ENCODE data around the gene MAD1L1.
"Not testable (repeated sequence)": the region's sequence is repeated elsewhere in the genome, so short reads cannot be mapped to it uniquely, and the experiment has no call there.

The MAD1L1 gene

GRCh38 chr7:2162004-2162902 lies 70.5 kb downstream of the MAD1L1 start:
- POLR2A ChIA-PET; H3K36me3 ChIP-seq (ENCODE audit: control insufficient read depth in 2 of 2, insufficient read depth in 1 of 2, low read length in 2 of 2); H3K27ac ChIP-seq (ENCODE audit: extremely low read depth, low read depth, low read length); H3K4me3 ChIP-seq (ENCODE audit: low read depth, low read length); H3K9me3 ChIP-seq (ENCODE audit: control insufficient read depth, insufficient read depth, low read depth, low read length): not testable (repeated sequence)
- CTCF ChIA-PET = interaction anchor here (0.9 kb wide), 1 partner anchor 8 kb away, joined by 5 read pairs; no protein-coding TSS in a partner anchor
- H3K4me1 ChIP-seq (ENCODE audit: control insufficient read depth, insufficient read depth, low read length) = peaks cover 26% of the 10 kb centered on the region
- TF ChIP-seq KLF1 (tag by site-specific recombination; IDR thresholded peaks at IDR 0.05) (peak; percentile 78), PRDM6 (tag by site-specific recombination; IDR thresholded peaks at IDR 0.05) (peak; percentile 31; the same call in 1 of the 2 replicates), WT1 (tag by site-specific recombination; IDR thresholded peaks at IDR 0.05) (peak; percentile 83), KLF17 (tag by site-specific recombination; IDR thresholded peaks at IDR 0.05) (peak; percentile 44; the same call in 1 of the 2 replicates)

- Histone ChIP-seq H3K27ac (ENCODE audit: extremely low read depth, low read depth, low read length) (no peak overlapping the region; the same call in 1 of the 2 replicates), H3K4me1 (ENCODE audit: control insufficient read depth, insufficient read depth, low read length) (peaks cover 32% of the 10 kb centered on the region), H3K36me3 (ENCODE audit: control insufficient read depth in 2 of 2, insufficient read depth in 1 of 2, low read length in 2 of 2) (no peaks in the 10 kb centered on the region; a peak in 1 of 3 replicates), H3K4me3 (ENCODE audit: low read depth, low read length) (no peak overlapping the region), H3K9me3 (ENCODE audit: control insufficient read depth, insufficient read depth, low read depth, low read length) (no peaks in the 10 kb centered on the region)
- TF ChIP-seq ZFHX2 (tag by site-specific recombination; conservative IDR thresholded peaks at IDR 0.05) (peak; percentile 47; the same call in 1 of the 2 replicates), EGR2 (tag by site-specific recombination; IDR thresholded peaks at IDR 0.05; ENCODE audit: low read depth) (0 out of 2 replicates have a peak, but pooled peaks have one; percentile 6), ZNF639 (tag by site-specific recombination; IDR thresholded peaks at IDR 0.05) (no peak), ZNF610 (tag by site-specific recombination; IDR thresholded peaks at IDR 0.05; ENCODE audit: borderline replicate concordance) (peak; percentile 42; the same call in 1 of the 2 replicates), ZFP37 (tag by site-specific recombination; IDR thresholded peaks at IDR 0.05) (no peak), ZNF692 (tag by site-specific recombination; IDR thresholded peaks at IDR 0.05) (peak; percentile 65; the same call in 1 of the 2 replicates), PRDM10 (tag by site-specific recombination; IDR thresholded peaks at IDR 0.05) (peak; percentile 94), ZFP69B (tag by site-specific recombination; IDR thresholded peaks at IDR 0.05) (peak; percentile 87)
- CTCF ChIA-PET = no interaction called here
- POLR2A ChIA-PET = no interaction called here
These were observed 73.6 kb downstream of the MAD1L1 start for GRCh38 chr7:2159176-2159520.

Measured in HEK293 (cell line).